GM18870 (cell line): ENCODE data around the gene THUMPD2.

Experiments
- ATAC-seq: cut with Tn5 transposase; IDR thresholded peaks from one replicate; pipeline ENCODE4 v1.9.1; 2021; ENCODE audit warnings: moderate library complexity; ENCODE audit not compliant: unreplicated experiment

Gene THUMPD2

DNA sequence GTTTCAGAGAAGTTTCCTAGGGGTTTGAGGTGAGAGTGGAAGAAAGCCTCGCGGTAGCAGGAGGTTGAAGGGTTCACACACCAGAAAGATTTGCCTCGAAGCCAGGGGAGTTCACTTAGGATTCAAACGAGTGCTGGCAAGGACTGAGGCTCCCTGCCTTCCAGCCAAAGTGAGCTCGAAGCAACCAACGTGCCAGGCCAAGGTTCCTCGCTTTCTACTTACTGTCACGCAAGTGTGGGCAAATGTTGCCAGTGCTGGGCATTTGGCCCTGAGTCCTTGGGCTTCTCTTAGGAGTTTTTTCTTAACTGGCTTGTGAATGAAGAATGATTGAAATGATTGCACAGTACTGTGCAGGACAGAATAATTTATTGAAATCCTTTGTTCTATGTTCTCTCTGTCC is 59.7 kb downstream of the THUMPD2 start:
- ATAC-seq, result no peak

DNA sequence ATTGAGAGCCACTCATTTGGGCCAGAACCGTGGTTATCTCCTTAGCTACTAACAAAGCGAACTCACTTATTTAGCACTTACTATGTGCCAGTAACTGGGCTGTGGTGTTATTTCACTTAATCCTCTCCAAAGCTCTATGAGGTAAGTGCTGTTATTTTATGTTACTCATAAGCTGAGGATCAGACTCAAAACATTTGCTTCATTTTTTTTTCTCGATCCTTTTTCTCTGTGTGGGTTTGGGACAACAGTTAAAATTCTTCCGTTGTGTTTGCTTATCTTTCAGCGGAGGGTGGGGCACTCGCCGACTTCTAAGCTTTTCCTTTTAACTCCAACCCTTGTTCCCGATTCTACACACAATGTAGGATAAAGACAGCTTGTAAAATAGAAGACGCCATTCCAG is 60.6 kb downstream of the THUMPD2 start:
- ATAC-seq, result no peak

DNA sequence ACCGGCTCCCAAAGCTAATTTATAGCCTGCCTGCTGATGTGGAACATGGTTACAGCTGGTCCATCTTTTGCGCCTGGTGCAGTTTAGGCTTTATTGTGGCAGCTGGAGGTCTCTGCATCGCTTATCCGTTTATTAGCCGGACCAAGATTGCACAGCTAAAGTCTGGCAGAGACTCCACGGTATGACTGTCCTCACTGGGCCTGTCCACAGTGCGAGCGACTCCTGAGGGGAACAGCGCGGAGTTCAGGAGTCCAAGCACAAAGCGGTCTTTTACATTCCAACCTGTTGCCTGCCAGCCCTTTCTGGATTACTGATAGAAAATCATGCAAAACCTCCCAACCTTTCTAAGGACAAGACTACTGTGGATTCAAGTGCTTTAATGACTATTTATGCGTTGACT is 62.0 kb downstream of the THUMPD2 start:
- no peak for ATAC-seq

DNA sequence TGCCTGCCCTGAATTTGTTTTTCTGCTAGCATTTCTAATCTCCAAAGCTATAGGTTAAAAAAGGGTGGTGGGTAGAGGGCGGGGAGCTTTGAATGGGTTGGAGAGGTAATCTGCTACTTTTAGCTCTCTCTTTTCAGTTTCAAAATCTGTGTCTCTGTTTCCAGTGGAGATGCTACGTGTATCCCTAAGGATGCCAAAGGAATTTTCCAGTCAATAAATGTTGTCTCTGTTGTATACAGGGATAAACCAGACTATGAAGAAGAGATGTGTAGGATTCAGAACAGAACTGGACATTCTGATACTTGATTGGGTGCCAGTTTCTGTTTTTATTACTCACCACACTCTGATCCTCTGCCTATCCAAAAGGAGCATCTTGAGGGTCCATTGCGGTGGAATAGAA is 63.2 kb downstream of the THUMPD2 start:
- no peak for ATAC-seq

DNA sequence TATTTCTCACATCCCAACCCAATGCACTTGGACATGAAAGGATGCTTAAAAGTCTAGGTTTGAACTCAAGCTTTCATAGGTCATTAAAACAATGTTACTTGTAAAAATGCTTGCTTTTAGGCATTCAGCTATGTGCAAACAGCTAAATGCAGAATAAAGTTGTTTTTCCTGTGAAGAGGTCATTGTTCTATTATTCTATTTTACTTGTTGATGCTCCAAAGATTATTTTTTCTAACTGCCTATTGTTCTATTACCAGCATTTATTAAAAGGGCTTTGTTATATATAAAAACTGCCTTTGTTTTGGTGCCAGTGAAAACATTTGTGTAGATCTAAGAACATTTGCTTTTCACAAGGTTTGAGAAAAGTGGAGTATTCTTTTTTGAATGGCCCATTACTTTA is 64.0 kb downstream of the THUMPD2 start:
- no peak for ATAC-seq

DNA sequence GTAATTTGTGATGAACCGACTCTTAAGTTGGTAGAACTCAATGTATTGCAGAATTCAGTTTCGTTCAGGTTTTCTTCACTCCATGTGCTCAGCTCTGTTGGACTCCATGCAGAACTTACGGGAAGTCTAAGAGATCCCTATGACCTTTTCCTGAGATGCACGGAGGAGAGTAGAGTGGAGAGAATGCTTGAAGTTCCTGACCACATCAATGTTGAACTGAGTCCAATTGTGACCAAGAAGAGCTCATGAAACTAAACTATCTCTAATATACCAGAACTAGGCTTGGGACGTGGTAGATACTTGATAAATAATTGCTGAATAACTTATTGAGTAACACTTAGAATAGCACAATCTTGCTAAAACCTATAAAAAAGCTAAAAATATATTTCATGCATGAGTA is 66.1 kb downstream of the THUMPD2 start:
- ATAC-seq, result no peak

DNA sequence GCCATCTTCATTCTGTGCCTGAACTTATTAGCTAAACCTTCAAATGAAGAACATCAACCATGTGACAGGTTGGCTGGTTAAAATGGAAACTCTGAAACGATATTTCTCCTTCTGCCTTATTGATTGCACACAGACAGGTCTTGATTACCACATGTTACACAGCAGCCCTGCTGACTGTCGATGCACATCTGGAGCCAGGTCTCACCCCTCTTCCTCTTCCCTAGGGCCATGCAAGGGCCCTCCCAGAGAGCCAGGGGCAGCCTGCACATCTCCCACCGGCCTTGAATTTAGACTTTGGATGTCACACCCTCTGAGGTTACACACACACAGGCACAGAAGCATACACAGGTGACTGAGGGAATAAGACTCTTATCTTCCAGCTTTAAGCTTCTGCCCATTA is 68.3 kb downstream of the THUMPD2 start:
- no peak for ATAC-seq

DNA sequence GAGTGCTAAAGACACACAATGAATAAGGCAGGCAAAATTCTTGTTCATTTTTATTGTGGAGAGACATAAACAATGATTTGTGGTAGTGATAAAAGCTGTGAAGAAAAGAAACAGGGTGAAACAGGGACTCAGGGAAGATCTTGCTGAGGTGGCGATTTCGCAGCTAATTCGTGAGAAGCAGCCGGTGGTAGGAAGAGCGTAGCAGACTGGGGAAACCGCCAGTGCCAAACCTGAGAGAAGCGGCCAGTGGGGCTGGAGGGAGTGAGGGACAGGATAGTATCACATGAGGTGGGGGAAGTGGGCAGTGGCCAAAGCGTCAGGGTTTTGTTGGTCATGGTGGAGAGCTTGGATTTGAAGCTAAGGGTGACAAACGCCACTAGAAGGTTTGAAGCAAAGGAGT is 71.1 kb downstream of the THUMPD2 start:
- no peak for ATAC-seq

DNA sequence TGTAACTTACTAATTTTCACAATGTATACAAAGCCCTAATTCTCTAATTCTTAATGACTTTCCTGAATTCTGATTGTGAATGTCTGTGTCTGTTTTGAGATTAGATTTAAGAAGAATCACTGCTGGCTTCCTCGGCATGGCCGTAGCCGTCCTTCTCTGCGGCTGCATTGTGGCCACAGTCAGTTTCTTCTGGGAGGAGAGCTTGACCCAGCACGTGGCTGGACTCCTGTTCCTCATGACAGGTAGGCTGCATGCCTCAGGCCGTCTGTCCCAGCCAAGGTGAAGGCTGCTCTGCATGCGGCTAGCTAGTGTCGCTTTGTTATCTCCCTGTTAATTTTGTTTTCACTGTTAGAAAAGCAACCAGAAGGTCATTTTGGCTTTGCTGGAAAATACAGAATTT is 72.1 kb downstream of the THUMPD2 start:
- no peak for ATAC-seq

DNA sequence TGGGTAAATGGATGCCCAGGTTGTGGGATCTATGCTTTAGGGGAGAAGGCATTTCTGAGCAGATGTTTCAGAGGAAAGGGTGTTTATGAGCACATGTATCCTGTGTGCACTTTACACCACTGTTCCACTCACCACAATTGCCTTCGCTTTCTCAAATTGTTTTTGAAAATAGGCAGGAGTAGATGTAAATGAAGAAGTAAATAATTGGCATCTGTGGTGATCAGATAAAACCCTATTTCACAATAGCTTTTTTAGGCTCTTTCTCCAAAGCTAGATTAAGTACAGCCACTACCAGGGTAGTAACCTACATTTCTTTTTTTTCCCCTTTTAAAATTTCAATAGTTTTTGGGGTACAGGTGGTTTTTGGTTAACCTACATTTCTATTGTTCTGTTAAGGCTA is 72.7 kb downstream of the THUMPD2 start:
- ATAC-seq, result no peak

DNA sequence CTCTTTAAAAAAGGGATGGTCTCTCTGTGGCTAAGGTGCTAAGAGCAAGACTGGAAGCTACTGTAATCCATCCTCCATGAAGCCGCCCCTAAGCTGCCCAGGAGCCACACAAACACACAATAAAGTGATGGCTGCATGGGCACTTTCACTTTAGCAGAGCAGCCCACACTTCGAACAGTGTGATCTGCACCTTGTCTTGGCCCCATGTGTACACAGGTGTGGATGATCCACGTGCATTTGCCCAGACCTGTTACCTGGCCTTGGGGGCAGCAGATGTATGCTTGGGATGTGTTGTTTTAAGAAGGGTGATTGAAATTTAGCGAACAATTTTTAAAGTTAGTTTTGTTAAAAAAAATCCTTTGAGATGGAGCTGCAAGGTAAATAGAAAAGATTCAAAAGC is 73.4 kb downstream of the THUMPD2 start:
- ATAC-seq, result no peak

DNA sequence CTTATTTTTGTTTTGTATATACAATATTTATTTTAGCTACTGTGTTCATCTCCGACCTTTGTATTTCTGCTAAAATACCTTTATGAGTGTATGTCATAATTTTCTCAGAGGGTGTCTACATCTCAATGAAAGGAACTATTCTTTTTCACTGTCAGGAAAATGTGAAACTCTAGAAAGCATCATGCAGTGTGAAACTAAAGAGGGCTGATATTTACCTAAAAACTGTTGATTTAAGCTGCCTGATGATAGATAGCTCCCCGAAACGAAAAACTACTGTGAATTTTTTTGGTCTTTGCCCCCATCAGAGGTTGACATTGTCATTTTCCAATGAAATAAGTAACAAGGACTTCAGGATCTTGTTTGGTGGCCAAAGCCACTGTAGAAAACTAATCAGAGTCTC is 74.5 kb downstream of the THUMPD2 start:
- ATAC-seq, result no peak

DNA sequence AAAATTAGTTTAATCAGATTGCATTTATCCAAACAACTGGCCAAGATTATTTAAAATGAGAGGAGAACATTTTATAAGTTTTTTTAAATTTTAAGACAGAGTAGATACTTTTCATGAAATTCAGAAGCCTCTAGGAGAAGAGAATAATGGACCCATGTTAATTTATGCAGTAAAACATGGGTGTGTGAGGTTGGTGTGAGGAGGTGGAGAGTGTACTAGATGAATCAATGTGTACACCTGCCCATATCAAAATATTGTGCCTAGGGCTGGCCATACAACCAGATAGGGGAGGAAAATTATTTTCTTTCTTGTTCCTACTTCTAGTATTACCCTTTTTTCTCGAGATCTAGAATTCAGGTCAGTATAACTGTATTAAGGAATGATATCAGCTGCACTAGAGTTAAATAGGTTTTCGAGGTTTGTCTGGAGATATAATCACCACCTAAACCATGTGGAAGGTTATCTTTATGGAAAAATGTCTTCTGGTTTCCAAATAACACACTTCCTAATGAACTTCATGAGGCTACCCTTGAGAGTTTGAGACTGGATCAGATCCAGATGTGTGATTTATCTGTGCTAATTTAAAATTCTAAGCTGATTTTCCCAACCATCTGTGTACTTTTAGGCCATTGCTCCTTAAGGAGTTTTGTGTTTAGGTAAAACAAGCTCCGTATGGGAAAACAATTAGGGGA is 75.7 kb downstream of the THUMPD2 start:
- ATAC-seq, result no peak

DNA sequence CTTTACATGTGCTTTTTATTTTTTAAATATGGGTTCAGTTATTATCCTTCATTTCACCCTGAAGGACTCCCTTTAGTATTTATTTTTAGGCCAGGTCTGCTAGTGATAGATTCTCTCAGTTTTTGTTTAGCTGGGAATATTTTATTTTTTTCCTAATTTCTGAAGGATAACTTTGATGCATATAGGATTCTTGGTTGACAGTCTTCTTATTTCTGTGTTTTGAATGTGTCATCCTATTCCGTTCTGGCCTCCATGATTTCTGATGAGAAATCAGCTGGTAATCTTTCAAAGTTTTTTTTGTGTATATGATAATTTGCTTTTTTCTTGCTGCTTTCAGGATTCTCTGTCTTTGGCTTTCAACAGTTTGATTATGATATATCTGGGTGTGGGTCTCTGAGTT is 77.9 kb downstream of the THUMPD2 start:
- no peak for ATAC-seq

DNA sequence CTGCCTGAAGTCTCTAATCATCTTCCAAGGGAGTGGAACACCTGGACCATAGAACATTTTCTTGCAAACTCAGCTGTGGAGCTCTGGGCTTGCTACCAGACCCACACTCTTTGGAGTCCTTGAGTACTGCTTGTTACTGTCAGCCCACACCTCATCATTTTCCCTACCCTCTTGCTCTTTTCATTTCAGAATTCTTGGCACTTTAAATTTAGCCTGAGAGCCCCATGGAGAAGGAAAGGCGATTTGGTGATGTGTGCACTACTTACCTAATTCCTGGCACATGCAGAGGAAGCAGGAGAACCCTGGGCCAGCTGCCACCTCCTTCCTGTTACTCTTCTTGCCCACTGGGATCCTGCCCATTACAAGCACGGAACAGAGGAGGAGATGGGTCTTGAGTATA is 81.6 kb downstream of the THUMPD2 start:
- ATAC-seq, result no peak

DNA sequence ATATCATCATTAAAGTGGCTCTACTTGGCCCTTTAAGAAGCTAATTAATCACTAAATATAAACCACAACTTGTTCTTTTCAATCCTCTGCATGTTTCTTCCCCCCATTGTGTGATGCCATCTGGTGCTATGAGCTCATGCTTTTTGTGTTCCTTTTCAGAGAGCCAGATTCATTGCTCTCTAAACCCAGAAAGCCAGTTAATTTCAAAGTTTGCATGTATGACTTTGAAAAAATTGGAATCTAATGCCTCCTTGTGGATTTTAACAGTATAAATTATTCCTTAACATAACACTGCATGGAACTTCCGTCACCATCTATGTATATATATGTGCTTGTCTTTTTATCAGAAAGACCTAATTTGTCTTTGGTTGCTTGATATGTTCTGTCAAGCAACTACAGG is 82.2 kb downstream of the THUMPD2 start:
- ATAC-seq, result no peak

DNA sequence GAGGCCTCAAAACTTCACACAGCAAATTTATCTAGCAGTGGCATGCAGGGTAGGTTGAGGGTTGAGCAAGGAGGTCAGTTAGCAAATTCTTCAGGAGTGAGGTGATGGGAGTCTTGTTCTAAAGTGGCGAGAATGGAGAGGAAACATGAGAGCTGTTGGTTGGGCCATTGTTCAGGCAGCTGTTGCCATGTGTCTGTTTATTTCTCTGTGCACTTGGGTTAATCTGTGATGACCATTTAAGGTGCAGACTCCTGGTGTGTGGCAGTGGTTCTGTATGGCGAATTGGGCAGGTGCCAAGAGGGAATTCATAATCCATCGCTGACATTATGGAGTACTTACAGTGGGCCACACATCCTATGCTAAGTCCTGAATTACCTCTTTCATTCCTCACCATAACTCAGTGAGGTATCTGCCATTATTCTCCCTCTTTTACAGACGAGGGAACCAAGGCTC is 82.9 kb downstream of the THUMPD2 start:
- ATAC-seq, result no peak

DNA sequence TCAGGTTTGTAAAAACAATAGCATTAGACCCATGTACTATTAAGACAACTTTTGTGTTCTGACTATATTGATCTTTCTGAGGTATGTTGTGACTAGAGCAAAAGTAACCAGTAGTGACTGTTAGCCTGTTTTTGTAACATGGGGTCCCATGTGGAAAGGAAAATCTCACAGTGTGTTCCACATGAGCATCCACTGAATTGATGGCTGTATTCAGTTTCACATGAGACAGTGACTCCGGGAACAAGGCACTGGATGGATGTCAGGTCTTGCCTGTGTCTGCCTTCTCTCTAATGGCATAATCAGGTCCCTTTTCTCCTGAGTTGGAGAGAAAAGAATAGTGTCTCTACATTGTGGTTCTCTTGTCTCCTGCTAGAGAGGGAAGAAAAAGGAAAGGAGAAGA is 85.8 kb downstream of the THUMPD2 start:
- no peak for ATAC-seq

DNA sequence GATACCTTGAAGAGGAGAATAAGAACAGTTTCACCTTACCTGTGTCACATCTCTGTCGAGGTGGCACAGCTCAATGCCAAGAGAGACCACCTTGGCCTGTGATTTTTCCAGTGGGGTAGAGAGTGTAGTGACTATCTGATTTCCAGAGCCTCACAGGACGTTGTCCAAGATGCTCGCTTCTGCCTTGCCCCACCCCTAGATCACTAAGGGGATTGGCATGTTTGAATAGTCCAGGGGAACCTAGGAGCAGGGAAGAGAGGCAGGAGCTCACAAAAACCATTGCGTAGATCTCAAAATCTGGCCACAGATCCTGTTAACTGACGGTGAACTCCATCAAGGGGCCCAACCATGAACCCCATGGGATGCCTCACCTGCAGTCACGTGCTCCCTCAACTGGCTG is 89.2 kb downstream of the THUMPD2 start:
- no peak for ATAC-seq

DNA sequence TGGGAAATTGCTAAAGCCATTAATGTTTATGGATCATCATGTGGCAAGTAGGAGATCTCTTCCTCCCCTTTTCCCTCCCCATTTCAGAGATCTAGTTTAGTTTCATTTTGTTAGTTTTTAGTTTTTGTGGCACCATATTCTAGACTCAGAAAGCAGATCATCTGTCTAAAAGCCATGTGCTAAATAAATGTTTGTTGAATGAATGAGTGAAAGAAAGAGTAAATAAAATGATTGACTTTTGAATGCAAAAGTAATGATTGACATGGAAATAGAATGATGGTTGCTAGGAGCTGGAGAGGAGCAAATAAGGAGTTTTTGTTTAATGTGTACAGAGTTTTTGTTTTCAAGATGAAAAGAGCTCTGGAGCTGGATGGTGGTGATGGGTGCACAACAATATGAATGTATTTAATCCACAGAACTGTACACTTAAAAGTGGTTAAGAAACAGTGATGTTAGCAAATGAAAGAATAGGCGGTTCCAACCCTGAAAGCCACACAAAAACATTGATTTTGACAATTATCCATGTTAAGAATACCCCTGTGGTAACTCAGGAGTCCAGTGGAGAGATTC is 89.7 kb downstream of the THUMPD2 start:
- no peak for ATAC-seq

DNA sequence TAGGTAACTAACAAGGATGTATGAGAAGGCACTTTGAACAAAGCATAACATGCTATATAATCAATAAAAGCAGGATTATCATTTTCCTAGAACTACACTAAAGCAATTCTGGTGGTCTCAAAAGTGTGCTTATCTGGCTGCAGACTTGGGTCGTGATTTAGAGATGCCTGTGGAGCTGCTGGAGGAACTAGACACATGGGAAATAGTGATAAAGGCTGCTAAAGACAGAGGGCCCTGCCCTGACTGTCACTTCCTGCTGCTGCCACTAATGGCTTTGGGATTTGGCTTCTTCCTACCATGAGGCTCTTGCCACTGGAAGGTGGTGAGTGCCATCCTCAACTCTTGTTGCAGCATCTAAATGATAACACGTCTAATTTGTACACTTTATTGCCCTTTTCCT is 90.9 kb downstream of the THUMPD2 start:
- ATAC-seq, result no peak

DNA sequence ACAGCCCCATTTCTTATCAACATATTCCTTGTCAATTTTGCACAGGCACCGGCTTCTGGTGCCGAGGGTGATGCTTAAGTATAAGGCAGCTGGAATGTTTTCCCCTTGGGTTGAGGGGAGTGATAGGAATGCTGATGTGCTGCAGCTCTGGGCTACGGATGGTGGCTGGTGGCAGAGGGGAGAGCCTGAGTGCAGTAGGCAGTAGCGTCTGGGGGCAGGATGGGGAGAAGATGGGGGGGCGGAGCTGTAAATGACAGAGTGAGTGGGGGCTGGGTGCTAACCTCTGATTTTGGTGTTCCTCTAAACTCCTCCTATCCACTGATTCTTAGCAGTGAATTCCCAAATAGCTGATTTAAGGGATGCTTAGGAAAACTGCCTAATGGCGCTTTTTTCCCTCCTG is 92.6 kb downstream of the THUMPD2 start:
- no peak for ATAC-seq
